Gastroesophageal sphincter (tissue), 4 donors: Measurements from ENCODE around the gene RNF150. TPM values are rescaled to one million over a fixed set of nuclear protein-coding genes. Genes with fewer than 3 reads are reported as not detected.
A peak's percentile ranks its signal among the peaks of the same experiment; 100 is the strongest.

Experiments
- ATAC-seq: fragments of 150-250 bp; one replicate; pipeline ENCODE4 v1.9.1; 2016; ENCODE audit warnings: mild to moderate bottlenecking, moderate library complexity
- H3K27ac ChIP-seq, 4 donors: fragments of 200-600 bp; sonication (generic) in 3 of 4; 1 replicate in 3 of 4; 2 replicates in 1 of 4; pipeline ENCODE4 v1.5.1; 2016 to 2019
- H3K27me3 ChIP-seq: fragments of 200-600 bp; sonication (generic); one replicate; pipeline ENCODE4 v1.5.1; 2019
- H3K36me3 ChIP-seq, 2 donors: fragments of 200-600 bp; sonication (generic); one replicate each; pipeline ENCODE4 v1.5.1; 2019; ENCODE audit warnings: control low read depth in 1 of 2
- H3K4me1 ChIP-seq, 3 donors: fragments of 200-600 bp; sonication (generic); 1 replicate in 2 of 3; 2 replicates in 1 of 3; pipeline ENCODE4 v1.5.1; 2016 to 2019; ENCODE audit warnings: control low read depth in 2 of 3
- H3K4me3 ChIP-seq, 2 donors: fragments of 200-600 bp; sonication (generic); one replicate each; pipeline ENCODE4 v1.5.1; 2019; ENCODE audit warnings: mild to moderate bottlenecking in 1 of 2, moderate library complexity in 1 of 2
- H3K9me3 ChIP-seq, 3 donors: fragments of 200-600 bp; sonication (generic); one replicate each; pipeline ENCODE4 v1.5.1; 2017 to 2019; ENCODE audit warnings: control low read depth in 2 of 3
- EP300 ChIP-seq: sonication (generic); formaldehyde crosslinking; IDR thresholded peaks from one replicate; pipeline ENCODE4 v1.6.1; 2017; ENCODE audit warnings: antibody characterized with exemption, mild to moderate bottlenecking
- POLR2A ChIP-seq, 2 donors: fragments of 450-650 bp; IDR thresholded peaks; one replicate each; pipeline ENCODE4 v1.6.1; 2017; ENCODE audit warnings: antibody characterized with exemption in 2 of 2, mild to moderate bottlenecking in 2 of 2, moderate library complexity in 1 of 2
- POLR2AphosphoS5 ChIP-seq: sonication (generic); formaldehyde crosslinking; IDR thresholded peaks from one replicate; pipeline ENCODE4 v1.6.1; 2017; ENCODE audit warnings: antibody characterized with exemption
- WGBS, 2 donors: methylation state at CpG; one replicate each; pipeline ENCODE4 v1.1.5; 2018; ENCODE audit warnings: low coverage in 1 of 2; 5-methylcytosine and 5-hydroxymethylcytosine counted together
- total RNA-seq, 4 donors: library from RNA; depleted of rRNA; stranded (reverse); fragments of >200 nt; gene quantifications; one replicate each; pipeline ENCODE4 v1.1.0, GENCODE V29; 2016
- TF ChIP-seq, protein P1 (sequence below), 4 experiments: fragments of 200-600 bp in 2 of 4; fragments of 450-650 bp in 2 of 4; sonication (generic) in 1 of 4; IDR thresholded peaks; one replicate each; pipeline ENCODE4 v1.5.1; 2017 to 2019; ENCODE audit warnings: antibody characterized with exemption in 4 of 4, mild to moderate bottlenecking in 2 of 4, moderate library complexity in 2 of 4

The RNF150 gene
- total RNA-seq, 4 donors from 2014 or later = 36.5 to 70.5 (median 59.9) TPM

- 63 to 67% methylated on average over 3 of the region's 3 CpGs for WGBS, 2 donors
These were observed 7.3 kb upstream of the RNF150 start for GRCh38 chr4:141140391-141141200.

GRCh38 chr4:141133999-141134995 lies 1.0 kb upstream of the RNF150 start:
- peak overlapping the region in 1 of 2 donors; percentile 89 for H3K4me3 ChIP-seq
- no peaks in the 10 kb centered on the region for H3K36me3 ChIP-seq
- H3K9me3 ChIP-seq = no peaks in the 10 kb centered on the region
- 42 to 54% methylated on average over 9 of the region's 11 CpGs for WGBS, 2 donors
- no peaks in the 10 kb centered on the region for H3K27me3 ChIP-seq
- peak overlapping the region in 3 of 4 donors; percentile 92 to 93 (median 92) for H3K27ac ChIP-seq
- no peak for ATAC-seq
- TF ChIP-seq EP300 = no peak
- TF ChIP-seq POLR2A (IDR thresholded peaks at IDR 0.05) = no peak
- TF ChIP-seq, protein P1, sequence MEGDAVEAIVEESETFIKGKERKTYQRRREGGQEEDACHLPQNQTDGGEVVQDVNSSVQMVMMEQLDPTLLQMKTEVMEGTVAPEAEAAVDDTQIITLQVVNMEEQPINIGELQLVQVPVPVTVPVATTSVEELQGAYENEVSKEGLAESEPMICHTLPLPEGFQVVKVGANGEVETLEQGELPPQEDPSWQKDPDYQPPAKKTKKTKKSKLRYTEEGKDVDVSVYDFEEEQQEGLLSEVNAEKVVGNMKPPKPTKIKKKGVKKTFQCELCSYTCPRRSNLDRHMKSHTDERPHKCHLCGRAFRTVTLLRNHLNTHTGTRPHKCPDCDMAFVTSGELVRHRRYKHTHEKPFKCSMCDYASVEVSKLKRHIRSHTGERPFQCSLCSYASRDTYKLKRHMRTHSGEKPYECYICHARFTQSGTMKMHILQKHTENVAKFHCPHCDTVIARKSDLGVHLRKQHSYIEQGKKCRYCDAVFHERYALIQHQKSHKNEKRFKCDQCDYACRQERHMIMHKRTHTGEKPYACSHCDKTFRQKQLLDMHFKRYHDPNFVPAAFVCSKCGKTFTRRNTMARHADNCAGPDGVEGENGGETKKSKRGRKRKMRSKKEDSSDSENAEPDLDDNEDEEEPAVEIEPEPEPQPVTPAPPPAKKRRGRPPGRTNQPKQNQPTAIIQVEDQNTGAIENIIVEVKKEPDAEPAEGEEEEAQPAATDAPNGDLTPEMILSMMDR (IDR thresholded peaks at IDR 0.05) = peak in 1 of 4 experiments; percentile 36
- TF ChIP-seq POLR2AphosphoS5 = no peak
- H3K4me1 ChIP-seq = peaks cover 0 to 29% (median 0%) of the 10 kb centered on the region in 3 donors

More at GRCh38 chr4:141140391-141141200, 7.3 kb upstream of the RNF150 start:
- H3K36me3 ChIP-seq = no peaks in the 10 kb centered on the region
- H3K4me1 ChIP-seq = no peaks in the 10 kb centered on the region
- H3K27me3 ChIP-seq = no peaks in the 10 kb centered on the region
- no peak for TF ChIP-seq EP300
- TF ChIP-seq, protein P1 (IDR thresholded peaks at IDR 0.05) = no peak
- TF ChIP-seq POLR2A (IDR thresholded peaks at IDR 0.05) = no peak
- no peak for TF ChIP-seq POLR2AphosphoS5
- no peak overlapping the region for H3K27ac ChIP-seq
- no peaks in the 10 kb centered on the region for H3K9me3 ChIP-seq
- ATAC-seq = no peak
- no peak overlapping the region for H3K4me3 ChIP-seq

GRCh38 chr4:141132709-141133145 lies 542 bp downstream of the RNF150 start:
- ATAC-seq = peak; percentile 68
- Histone ChIP-seq H3K36me3 (no peaks in the 10 kb centered on the region), H3K27me3 (no peaks in the 10 kb centered on the region), H3K4me1 (peaks cover 0 to 42% (median 0%) of the 10 kb centered on the region in 3 donors), H3K4me3 (peak overlapping the region; percentile 89 to 93), H3K27ac (peak overlapping the region; percentile 80 to 93 (median 92)), H3K9me3 (no peaks in the 10 kb centered on the region)
- no CpG with 5 or more reads among the region's 42 CpGs for WGBS, 2 donors
- TF ChIP-seq, protein P1 (IDR thresholded peaks at IDR 0.05) = no peak
- TF ChIP-seq POLR2A (IDR thresholded peaks at IDR 0.05) = peak; percentile 37 to 40
- TF ChIP-seq EP300 = no peak
- peak; percentile 17 for TF ChIP-seq POLR2AphosphoS5

DNA sequence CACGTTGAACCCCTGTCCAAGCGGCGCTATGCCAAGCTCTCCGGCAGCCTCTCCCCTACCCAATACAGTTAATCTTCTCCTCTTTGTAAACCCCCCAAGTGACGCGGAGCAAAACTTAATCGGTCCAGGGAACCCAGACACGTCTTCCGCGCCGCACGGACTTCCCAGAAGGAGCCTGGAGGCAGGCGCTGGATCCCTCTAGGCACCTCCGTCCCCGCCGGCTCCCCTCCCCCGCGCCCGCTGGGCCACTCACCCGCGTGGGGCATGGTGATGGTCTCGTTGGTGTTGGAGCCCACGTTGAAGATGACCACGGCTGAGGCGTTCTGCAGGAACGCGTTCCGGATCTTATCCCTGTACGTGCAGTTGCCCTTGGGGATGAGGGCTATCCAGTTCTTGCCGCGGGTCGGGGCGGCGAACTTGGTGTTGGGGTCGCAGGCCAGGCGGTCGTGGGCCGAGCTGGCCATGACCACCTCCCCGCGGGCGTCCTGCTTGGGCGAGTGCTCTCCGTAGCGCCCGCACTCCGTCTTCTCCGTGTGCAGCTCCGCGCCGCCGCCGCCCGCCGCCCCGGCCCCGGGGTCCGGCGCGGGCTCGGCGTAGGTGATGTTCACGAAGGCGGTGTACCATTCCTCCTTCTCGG lies 1.1 kb downstream of the RNF150 start:
- Histone ChIP-seq H3K27ac (peak overlapping the region; percentile 80 to 93 (median 92)), H3K36me3 (no peaks in the 10 kb centered on the region), H3K4me1 (peaks cover 0 to 48% (median 0%) of the 10 kb centered on the region in 3 donors), H3K27me3 (no peaks in the 10 kb centered on the region), H3K9me3 (no peaks in the 10 kb centered on the region), H3K4me3 (peak overlapping the region; percentile 89 to 93)
- ATAC-seq = peak; percentile 29
- TF ChIP-seq POLR2AphosphoS5 (peak; percentile 41), EP300 (no peak), POLR2A (IDR thresholded peaks at IDR 0.05) (peak in 1 of 2 donors; percentile 14)
- TF ChIP-seq, protein P1 (IDR thresholded peaks at IDR 0.05) = no peak
- 0 to 1% methylated on average over 14 to 17 of the region's 64 CpGs for WGBS, 2 donors
